NCI-H69 (cell line): Measurements from ENCODE around the gene WBP1.

Source experiments
- DNase-seq: peaks from one replicate; lab custom pipeline; 2025; lab: John Stamatoyannopoulos, UW

Gene WBP1

DNA sequence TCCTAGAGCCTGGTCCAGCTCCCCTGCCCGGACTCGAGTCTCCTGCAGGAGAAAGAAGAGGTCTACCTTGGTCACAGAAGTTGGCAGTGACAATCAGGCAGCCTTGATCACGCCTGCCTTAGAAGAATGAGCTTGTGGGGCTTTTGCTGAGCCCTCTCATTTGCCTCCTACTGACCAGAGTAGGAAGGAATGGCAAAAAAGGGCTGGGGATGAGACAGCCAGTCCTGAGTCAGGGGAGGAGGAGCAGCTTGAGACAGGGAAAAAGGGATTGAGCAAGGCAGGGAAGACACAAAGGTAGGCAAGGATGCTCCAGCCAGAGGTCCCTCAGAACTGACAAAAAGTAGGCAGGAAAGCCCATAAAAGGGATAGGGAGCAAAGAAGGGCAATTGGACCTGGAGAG, 30.7 kb upstream of the WBP1 start:
- no peak for DNase-seq

DNA sequence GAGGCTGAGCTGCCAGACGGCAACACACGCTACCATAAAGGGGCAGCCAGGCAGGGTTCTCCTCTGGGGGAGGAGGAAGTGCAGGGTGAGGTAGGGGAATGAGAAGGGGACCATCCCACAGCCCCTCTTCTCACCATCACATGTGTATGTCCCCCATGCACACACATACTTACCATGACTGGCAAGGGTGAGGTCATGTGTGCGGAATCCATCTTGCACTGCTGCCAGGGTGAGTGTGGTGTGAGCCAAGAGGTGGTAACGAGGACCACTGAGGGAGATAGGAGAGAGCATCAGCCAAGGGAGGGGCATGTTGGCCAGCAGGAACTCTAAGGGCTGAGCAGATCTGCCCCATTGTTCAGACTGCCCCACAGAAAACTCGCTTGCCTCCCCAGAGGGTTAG, 29.6 kb upstream of the WBP1 start:
- no peak for DNase-seq

DNA sequence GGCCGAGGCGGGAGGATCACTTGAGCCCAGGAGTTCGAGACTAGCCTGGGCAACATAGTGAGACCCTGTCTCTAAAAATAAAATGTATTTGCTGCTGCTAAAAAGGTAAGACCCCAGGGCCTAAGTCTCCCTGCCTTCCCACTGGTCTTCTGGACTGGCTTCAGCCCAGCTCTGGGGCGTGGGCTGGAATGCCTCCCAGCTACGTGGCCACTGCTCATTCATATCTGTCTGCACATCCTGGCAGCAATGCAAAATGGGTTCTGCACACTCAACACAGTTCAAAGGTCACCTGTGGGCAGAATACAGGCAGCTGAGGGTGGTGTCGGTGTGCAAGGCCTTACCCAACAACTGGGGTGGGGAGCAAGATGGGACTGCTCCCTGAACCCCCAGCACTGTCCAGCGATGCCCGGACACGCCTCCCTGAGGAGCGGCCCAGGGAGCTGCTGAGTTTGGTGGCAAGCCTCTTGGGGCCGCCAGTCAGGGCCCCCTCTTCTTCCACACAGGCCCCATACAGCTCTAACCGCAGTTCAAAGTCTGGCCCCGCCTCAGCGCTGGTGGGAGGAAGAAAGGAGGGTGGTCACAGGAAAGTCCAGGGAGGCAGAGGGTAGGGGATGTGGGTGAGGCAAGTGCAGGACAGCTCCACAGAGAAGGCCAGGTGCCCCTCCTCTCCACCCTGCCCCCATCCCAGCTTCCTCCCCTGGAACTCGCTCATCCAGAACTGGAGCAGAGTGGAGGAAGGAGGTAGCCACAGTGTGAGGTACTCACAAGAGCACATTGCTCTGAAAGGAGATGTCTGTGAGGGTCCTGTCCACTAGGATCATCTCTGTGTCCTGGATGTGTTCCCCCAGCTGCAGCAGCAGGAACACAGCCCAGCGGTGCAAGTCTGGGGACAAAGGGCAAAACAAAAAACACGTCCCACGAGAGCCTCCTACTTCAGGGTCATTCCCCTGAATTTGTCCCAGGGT, 28.5 kb upstream of the WBP1 start:
- no peak for DNase-seq

DNA sequence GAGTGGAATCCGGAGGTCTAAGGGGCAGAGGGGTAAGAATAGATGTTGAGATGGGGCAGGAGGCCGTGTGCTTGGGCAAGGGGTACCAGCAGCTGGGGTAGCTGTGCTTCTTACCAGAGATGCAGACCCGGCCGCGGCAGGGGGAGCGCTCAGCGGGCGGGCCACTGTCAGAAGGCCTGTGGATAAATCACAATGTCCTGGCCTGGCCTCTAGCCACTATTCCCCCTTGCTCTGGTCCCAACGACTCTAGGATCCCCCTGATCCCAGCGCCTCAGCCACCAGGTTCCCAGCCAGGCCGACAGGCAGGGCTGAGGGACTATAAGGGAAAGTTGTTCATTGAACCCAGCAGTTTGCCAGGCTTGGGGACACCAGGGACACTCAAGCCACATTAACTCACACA, 27.7 kb upstream of the WBP1 start:
- no peak for DNase-seq

DNA sequence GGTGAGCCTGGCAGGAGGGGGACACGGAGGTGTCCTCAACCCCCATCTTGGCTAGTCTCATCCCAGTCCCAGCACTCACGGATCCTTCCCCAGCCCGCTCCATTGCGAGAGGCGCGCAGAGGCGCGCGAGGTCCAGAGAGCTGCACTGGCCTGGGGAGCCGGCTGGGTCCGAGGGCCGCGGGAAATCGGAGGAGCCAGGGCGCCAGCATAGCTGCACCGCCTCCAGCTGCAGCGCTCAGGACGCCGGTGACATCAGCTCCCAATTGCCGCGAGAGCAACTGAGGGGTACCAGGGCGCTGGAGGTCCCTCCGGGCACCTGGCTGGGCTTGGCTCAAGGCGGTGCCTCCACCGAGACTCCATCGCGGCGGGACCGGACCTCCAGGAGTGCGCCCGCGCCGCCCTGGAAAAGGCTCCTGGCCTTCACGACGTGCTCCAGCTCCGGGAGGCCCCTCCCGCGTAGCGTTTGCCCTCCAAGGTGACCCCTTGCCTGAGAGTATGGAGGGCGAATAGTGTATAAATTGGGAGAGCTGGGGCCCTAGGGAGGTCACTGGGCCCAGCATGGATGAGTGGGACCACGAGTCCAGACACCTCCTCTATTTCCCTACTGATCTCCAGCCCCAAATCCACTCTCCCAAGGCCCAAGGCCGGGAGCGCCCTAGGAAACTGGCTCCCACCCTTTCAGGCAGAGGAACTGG, 22.0 kb upstream of the WBP1 start:
- DNase-seq, result no peak

DNA sequence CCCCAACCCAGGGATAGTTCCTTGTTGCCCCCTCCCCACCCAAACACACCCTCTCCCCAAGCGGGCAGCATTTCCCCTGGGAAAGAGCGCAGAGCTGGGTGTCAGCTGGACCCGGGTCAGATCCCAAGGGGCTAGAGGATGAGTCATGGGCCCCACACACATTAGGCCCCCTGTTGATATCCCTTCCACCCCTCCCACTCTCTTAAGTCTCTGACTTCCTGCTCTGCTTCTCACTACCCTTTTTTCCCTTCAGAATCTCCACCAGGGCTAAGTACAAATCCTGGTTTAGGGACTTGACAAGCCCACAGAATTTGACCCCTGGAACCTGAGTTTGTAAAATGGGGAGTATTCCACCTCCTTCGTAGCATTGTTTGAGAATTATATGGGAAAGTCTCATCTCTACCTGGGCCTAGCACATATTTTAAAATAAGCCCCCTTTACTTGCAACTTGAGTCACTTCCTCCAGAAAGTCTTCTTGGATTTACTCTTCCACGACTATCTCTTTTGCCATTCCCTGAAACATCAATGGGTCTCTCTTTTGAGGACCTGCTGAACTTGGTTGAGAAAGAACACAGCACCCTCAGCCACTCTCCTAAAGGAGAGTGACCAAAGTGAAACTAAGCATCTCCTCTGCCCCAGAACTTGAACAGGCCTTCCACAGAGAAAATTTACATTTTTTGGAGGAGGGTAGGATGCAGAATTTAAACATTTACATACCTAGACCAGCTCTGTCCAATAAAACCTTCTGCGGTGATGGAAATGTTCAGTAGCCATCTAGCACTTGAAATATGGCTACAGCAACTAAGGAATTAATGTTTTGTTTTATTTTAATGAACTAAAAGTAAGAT, 21.2 kb upstream of the WBP1 start:
- DNase-seq, result peak; percentile 9

DNA sequence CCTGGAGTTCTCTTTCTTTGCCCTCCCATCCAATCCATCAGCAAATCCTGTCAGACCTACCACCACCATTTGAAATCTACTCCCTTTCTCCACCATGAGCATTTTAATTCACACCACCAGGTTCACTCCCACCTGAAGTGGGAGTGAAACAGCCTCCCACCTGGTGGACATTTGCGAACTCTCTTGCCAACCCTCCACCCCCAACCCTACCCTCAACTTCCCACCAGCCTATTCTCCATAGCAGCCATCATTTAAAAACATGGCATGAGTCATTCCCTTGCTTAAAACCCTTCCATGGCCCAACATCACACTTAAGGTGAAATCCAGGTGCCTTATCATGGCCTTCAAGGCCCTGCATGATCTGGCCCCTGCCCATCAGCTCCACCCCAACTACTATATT, 20.0 kb upstream of the WBP1 start:
- no peak for DNase-seq

DNA sequence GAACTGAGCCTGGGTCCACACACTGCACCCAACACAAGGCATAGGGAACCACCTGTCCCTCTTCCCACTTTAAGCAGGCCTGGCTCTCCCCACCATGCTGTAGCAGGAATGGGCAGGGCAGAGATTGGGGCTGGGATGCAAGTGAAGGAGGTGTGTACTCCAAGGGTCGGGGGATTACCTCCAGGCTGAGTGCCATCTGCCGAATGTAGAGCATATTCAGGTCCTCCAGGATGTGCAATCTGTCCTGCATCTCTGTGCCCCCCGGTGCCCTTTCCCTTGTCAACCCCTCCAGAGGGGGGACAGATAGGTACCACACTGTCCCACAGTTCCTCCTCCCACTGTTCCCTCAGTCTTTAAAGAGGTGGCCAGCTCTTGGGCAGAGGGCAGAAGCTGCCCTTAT, 18.9 kb upstream of the WBP1 start:
- no peak for DNase-seq

DNA sequence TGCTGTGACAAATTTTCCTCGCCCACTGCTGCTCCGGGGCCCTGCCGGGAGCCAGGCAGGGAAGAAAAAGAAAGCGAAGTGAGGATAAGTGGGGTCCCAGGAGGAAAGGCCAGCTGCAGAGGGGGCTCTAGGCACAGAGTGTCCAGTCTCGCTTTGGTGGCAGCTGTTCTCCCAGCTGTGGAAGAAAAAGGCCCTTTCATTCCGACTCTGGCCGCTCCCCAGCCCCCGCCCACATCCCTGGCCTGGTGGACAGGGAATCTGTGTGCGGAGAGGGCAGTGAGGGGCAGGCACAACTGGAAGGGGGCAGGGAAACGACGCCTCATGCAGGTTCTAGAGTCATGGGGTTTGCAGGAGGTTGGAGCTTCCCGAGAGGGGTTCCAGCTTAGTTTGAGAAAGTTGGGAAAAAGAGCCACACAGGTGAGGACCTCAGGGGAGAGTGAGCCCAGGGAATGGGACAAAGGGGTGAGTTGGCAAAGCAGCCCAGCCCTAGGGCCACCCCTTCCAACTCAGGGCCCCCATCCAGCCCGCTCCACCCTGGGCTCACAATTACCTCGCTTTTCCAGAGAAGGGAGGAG, 18.3 kb upstream of the WBP1 start:
- no peak for DNase-seq

DNA sequence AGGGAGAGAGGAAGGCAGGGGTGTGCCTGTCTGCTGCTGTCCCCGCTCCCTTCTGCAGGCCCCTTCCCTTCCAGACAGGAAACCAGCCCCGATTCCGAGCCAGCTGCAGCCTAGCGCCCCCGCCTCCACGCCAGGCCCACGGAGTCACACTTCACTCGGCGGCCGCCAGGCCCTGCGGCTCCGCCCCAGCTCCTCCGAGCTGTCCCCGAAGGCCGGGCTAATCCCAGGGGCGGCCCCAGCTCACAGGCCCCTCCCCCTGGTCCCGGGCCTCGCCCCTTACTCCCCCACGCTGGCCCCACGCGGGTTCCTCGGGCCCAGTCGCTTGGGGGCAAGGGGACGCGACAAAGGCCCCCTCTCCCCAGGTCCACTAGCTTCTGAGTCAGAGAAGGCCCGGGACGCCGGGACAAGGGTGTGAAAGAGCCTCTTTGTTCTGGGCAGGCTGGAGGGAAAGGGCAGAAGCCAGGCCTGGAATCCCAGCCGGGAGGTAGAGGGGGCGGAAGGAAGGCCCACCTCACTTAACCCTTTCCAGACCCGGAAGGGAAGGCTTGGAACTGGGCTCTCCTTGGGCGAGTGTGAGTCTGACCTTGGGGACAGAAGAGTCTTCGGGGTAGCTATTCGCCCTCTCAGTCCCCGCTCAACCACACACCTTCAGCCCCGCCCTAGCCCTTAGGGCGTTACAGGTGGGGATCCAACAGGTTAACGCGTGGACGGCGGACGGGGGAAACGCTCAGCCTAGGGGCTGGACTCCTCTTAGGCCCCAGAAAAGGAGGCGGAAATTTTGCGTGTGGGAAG, 17.7 kb upstream of the WBP1 start:
- DNase-seq, result peak; percentile 86

DNA sequence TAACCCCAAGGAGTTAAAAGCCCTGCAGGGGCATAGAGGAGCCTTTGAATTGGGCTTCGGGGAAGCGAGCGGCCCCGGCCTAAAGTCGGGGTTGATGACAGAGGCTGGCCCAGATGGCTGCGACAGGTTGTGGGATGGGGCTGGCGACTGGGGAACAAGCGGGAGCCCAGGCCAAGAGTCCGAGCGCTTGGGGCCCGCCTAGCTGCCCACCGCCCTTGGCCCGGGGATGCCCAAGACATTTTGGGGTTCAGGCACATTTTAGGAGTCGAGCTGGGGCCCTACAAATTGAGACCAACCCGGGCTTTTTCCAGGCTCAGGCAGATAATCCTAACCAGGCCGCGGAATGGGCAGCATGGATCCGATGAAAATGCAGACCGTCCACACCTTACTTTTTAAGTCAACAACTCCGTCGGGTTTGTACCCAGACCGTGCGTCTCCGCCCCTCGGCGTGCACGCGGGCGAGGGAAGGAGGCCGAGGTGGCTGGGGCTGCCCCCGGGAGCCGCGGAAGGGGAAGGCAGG, 17.0 kb upstream of the WBP1 start:
- peak; percentile 66 for DNase-seq

DNA sequence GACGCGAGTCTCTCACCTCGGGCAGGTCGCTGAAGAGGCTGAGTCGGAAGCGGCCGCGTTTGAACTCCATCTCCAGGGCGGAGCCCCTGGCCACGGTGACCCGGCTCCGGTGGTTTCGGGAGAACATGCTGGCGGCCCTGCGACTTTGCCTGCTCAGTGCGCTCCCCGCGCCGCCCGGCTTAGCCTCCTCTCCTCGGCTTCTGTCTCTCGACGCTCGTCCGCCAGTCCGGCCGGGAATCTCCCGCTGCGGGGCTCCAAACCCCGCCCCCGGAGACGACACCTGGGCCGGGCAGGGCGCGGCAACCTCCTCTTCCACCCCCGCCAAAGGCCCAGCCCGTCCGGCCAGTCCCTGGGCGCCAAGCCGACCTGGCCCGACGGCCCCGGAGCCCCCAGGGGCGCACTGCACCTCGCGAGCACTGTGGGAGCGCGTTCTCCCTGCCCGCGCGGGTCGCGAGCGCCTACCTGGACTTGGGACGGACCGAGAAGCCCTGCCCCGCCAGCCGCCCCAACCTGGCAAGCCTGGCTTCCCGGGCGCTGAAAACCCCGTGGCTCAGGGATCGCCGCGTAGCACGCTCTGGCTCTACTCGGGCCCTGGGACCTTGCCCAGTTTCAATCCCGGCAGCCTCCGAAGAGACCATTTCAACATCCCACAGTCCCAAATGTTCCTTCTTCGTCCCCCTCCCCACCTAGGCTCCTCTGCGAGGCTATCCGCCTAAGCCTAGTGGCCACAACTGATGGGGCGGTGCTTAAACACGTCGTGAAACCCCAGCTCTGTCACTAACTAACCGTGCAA, 16.4 kb upstream of the WBP1 start, which contains the start of gene RTKN:
RTKN (minus strand) TSS at position 248 of the 793 bp plus-strand sequence; CDS start at position 127, 121 bp downstream.
- peak; percentile 70 for DNase-seq

DNA sequence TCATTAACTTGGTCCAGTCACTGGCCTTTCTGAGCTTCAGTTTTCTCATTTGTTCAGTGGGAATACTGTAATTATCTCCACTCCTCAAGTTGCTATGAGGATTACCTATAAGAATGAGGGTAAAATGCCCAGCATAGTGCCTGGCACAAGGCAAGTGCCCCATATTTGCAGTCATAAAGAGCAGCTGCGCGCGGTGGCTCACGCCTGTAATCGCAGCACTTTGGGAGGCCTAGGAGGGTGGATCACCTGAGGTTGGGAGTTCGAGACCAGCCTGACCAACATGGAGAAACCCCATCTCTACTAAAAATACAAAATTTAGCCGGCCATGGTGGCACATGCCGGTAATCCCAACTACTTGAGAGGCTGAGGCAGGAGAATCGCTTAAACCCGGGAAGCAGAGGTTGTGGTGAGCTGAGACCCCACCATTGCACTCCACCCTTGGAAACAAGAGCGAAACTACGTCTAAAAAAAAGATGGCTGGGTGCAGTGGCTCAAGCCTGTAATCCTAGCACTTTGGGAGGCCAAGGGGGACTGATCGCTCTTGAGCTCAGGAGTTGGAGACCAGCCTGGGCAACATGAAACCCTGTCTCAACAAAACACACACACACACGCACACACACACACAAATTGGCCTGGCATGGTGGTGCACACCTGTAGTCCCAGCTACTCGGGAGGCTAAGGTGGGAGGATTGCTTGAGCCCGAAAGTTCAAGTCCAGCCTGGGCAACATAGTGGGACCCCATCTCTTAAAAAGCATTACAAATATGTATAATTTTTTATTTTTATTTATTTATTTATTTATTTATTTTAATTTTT, 15.5 kb upstream of the WBP1 start:
- DNase-seq, result peak; percentile 13

DNA sequence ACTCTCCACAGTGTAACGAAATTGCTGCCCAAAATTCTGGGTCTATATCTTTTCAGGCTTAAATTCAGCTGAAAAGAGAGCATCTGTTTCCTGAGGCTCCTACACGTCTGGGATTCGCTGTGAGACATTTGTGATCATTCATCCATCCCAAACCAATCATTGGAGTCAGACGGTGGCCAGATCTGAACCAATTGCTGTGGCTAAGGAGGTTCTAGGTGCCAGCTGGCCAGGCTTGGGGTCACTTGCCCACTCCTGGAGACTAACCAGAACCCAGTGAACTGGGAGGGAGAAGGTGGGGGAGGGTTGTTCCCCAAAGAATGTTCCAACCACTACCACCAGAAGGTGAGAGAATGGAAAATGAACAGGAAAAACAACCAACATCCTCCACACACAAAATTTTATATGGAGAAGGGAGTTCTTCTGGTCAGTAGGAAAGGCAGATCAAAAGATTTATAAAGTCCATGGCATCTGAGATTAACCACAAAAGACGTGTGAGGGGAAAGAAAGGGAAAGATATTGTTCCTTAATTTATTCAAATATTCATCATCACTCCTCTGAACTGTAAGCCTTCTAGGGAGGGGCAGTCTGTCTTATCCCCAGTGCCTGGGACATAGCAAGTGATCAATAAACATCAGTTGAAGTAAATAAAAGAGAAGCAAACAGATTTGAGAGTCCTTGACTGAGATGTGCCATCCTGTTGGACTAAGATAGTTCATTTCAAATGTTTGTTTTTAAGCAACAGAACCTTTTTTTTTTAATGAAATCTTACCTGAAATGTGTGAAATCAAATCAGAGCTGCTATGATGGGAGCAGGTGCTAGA, 13.5 kb upstream of the WBP1 start:
- DNase-seq, result peak; percentile 39

DNA sequence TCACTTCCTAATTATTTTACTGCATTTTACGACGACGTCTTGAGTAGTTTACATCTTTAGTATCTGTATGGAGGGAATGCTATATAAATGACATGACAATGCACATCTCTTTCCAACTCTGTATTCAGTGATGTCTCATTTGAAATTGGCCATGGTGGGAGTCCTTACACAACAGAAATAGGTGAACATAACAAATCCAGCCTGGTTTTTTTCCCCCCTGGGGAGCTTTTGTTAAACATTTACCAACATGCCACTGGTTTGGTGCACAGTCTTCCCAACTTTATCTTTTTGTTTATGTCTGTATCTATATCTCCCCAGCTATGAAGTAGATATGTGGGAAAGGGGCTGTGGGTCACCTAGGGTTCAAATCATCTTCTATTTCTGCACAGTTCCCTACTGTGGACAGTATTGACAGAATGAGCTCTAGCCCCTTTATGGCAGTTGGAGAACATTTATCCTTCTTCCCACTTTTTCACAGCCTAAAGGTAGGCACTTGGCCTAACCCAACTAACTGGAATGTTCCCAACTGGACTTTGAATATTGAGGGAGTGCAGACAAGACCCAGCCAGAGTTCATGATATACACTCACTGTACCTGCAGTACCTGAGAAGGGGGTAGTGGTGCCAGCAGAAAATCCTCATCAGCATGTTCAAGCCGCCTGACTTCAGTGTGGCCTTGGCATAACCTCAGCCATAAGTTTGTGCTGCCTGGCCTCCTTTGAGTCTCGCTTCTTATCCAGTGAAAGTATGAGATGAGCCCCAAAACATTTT, 10.8 kb upstream of the WBP1 start:
- no peak for DNase-seq

DNA sequence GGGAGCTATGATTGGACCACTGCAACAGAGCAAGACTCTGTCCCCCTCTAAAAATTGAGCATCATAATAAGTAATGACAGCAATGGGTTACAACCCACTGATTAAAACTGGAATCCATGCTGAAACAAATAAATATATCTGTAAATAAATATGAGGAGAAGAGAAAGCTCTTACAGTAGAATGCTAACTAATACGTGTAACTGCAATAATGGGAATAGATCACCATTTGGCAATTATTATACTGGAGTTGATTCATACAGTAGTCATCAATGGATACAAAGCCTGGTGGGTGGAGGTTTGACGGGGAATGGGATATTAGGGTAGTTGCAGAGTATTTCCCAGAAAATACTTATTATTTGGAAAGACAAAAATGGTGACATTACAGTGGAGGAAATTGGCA, 9.5 kb upstream of the WBP1 start:
- DNase-seq, result no peak

DNA sequence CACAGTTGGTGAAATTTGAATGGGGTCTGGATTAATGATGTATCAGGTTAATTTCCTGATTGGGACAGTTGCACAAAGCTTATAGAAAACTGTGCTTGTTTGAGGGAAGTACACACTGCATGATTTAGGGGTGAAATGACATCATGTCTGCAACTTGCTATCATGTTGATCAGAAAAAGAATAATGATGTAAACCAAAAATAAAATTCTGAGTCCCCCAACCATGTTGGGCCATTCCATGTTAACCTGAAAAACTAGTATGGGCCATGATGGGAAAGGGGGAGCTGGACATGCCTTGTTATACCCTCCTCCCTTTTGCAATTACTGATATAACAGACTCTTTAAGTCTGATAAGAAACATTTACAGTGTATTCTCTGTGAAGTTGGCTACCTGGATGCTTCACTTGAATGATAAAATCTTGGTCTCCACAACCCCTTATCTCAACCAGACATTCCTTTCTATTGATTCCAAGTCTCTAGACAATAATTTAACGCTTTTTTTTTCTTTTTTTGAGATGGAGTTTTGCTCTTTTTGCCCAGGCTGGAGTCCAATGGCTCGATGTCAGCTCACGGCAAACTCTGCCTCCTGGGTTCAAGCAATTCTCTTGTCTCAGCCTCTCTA, 7.6 kb upstream of the WBP1 start:
- no peak for DNase-seq
